Duodenal mucosa (tissue), 2 donors: Measurements from ENCODE around the gene CNN2.

Source experiments
- H3K27ac ChIP-seq: one replicate; pipeline ENCODE4 v1.7.0; 2013; ENCODE audit warnings: low read depth, low read length
- H3K27me3 ChIP-seq, 2 donors: one replicate each; pipeline ENCODE4 v1.7.0; 2013; ENCODE audit warnings: low read length in 2 of 2, control low read depth in 1 of 2; ENCODE audit not compliant: insufficient read depth in 2 of 2, control insufficient read depth in 1 of 2
- H3K36me3 ChIP-seq, 2 donors: one replicate each; pipeline ENCODE4 v1.7.0; 2013; ENCODE audit warnings: low read length in 2 of 2, control low read depth in 1 of 2; ENCODE audit not compliant: insufficient read depth in 2 of 2, control insufficient read depth in 1 of 2
- H3K4me1 ChIP-seq, 2 donors: one replicate each; pipeline ENCODE4 v1.7.0; 2013; ENCODE audit warnings: low read length in 2 of 2, control low read depth in 1 of 2; ENCODE audit not compliant: insufficient read depth in 2 of 2, control insufficient read depth in 1 of 2
- H3K4me3 ChIP-seq, 2 donors: one replicate each; pipeline ENCODE4 v1.7.0; 2013; ENCODE audit warnings: low read length in 2 of 2, low read depth in 1 of 2
- H3K9ac ChIP-seq, 2 donors: one replicate each; pipeline ENCODE4 v1.7.0; 2013; ENCODE audit warnings: low read length in 2 of 2, low read depth in 1 of 2
- H3K9me3 ChIP-seq, 2 donors: one replicate each; pipeline ENCODE4 v1.7.0; 2013; ENCODE audit warnings: low read length in 2 of 2, control low read depth in 1 of 2; ENCODE audit not compliant: control insufficient read depth in 1 of 2

The CNN2 gene

GRCh38 chr19:1041835-1042685, 15.7 kb downstream of the CNN2 start:
- H3K9ac ChIP-seq: peak overlapping the region; percentile 51 to 67
- H3K4me1 ChIP-seq: peaks cover 27 to 55% of the 10 kb centered on the region in 2 donors
- H3K36me3 ChIP-seq: no peaks in the 10 kb centered on the region
- no peaks in the 10 kb centered on the region for H3K27me3 ChIP-seq
- no peaks in the 10 kb centered on the region for H3K9me3 ChIP-seq
- peak overlapping the region; percentile 71 to 81 for H3K4me3 ChIP-seq
- no peak overlapping the region for H3K27ac ChIP-seq

DNA sequence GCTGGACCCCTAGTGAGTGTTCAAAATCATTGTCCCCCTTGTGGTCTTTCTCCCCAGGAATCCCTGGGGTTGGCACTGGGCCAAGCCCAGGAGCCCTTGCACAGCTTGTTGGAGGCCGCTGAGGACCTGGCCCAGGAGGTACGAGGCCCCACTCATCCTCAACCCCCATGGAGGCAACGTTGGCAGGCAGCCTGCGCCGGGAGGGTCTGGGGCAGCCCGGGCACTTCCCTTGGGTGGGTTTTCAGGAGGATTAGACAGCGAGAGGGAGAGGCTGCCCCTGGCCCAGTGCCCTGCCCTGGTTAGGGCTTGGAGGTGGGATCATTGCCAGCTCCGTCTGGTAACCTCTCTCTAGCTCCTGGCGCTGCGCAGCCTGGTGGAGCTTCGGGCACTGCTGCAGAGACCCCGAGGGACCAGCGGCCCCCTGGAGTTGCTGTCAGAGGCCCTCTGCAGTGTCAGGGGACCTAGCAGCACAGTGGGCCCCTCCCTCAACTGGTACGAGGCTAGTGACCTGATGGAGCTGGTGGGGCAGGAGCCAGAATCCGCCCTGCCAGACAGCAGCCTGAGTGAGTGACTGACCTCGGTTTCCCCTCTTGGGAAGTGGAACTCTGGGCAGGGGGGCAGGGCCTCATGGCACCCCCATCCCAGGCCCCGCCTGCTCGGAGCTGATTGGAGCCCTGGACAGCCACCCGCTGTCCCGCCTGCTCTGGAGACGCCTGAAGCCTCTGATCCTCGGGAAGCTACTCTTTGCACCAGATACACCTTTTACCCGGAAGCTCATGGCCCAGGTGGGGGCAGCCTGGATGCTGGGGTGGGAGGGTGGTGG, 16.5 kb downstream of the CNN2 start:
- no peaks in the 10 kb centered on the region for H3K36me3 ChIP-seq
- H3K27me3 ChIP-seq: no peaks in the 10 kb centered on the region
- no peaks in the 10 kb centered on the region for H3K9me3 ChIP-seq
- H3K9ac ChIP-seq: peak overlapping the region; percentile 51 to 67
- H3K4me1 ChIP-seq: peaks cover 27 to 50% of the 10 kb centered on the region in 2 donors
- H3K4me3 ChIP-seq: peak overlapping the region; percentile 71 to 81
- no peak overlapping the region for H3K27ac ChIP-seq

- Histone ChIP-seq H3K4me1 (peaks cover 19 to 29% of the 10 kb centered on the region in 2 donors), H3K27ac (no peak overlapping the region), H3K9me3 (no peaks in the 10 kb centered on the region), H3K4me3 (no peak overlapping the region), H3K27me3 (no peaks in the 10 kb centered on the region), H3K36me3 (no peaks in the 10 kb centered on the region), H3K9ac (no peak overlapping the region)
These were observed 18.8 kb downstream of the CNN2 start for GRCh38 chr19:1045247-1045603.

DNA sequence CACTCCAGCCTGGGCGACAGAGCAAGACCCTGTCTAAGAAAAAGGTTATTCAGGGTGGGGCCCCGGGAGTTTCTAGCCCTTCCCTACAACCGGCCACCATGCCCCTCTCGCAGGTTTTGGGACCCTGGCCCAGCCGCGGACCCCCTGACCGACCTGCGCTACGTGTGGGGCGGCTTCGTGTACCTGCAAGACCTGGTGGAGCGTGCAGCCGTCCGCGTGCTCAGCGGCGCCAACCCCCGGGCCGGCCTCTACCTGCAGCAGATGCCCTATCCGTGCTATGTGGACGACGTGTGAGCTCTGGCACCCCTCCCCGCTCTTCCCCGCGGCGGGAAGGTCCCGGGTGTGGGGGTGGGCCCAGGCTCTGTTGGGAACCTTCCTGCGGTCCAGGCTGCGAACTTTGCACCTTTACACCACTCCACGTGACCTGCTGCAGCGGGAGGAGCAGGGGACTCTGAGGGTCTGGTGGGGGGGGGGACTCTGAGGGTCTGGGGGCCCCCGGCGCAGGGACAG, 19.8 kb downstream of the CNN2 start:
- Histone ChIP-seq H3K9ac (no peak overlapping the region), H3K27ac (no peak overlapping the region), H3K4me3 (no peak overlapping the region), H3K4me1 (peaks cover 12 to 20% of the 10 kb centered on the region in 2 donors), H3K9me3 (no peaks in the 10 kb centered on the region), H3K36me3 (no peaks in the 10 kb centered on the region), H3K27me3 (no peaks in the 10 kb centered on the region)

GRCh38 chr19:1046836-1047695, 20.7 kb downstream of the CNN2 start:
- Histone ChIP-seq H3K4me3 (no peak overlapping the region), H3K9me3 (no peaks in the 10 kb centered on the region), H3K27me3 (no peaks in the 10 kb centered on the region), H3K27ac (no peak overlapping the region), H3K4me1 (peaks cover 8 to 11% of the 10 kb centered on the region in 2 donors), H3K9ac (no peak overlapping the region), H3K36me3 (no peaks in the 10 kb centered on the region)

GRCh38 chr19:1047696-1048147, 21.3 kb downstream of the CNN2 start:
- Histone ChIP-seq H3K36me3 (no peaks in the 10 kb centered on the region), H3K9ac (no peak overlapping the region), H3K4me3 (no peak overlapping the region), H3K27me3 (no peaks in the 10 kb centered on the region), H3K4me1 (peaks cover 2 to 4% of the 10 kb centered on the region in 2 donors), H3K27ac (no peak overlapping the region), H3K9me3 (no peaks in the 10 kb centered on the region)

- H3K4me1 ChIP-seq: no peaks in the 10 kb centered on the region
- H3K36me3 ChIP-seq: no peaks in the 10 kb centered on the region
- no peaks in the 10 kb centered on the region for H3K9me3 ChIP-seq
- H3K27ac ChIP-seq: no peak overlapping the region
- H3K27me3 ChIP-seq: no peaks in the 10 kb centered on the region
- H3K9ac ChIP-seq: no peak overlapping the region
- H3K4me3 ChIP-seq: no peak overlapping the region
These were observed 22.7 kb downstream of the CNN2 start for GRCh38 chr19:1049106-1049505.

- Histone ChIP-seq H3K27ac (no peak overlapping the region), H3K36me3 (no peaks in the 10 kb centered on the region), H3K27me3 (no peaks in the 10 kb centered on the region)
These were observed 23.4 kb downstream of the CNN2 start for GRCh38 chr19:1049800-1050199.

GRCh38 chr19:1050989-1051788, 24.8 kb downstream of the CNN2 start:
- Histone ChIP-seq H3K36me3 (no peaks in the 10 kb centered on the region), H3K27me3 (no peaks in the 10 kb centered on the region), H3K4me3 (no peak overlapping the region), H3K4me1 (no peaks in the 10 kb centered on the region), H3K27ac (no peak overlapping the region), H3K9me3 (no peaks in the 10 kb centered on the region), H3K9ac (no peak overlapping the region)

More at GRCh38 chr19:1049800-1050199, 23.4 kb downstream of the CNN2 start:
- Histone ChIP-seq H3K4me3 (no peak overlapping the region), H3K9ac (no peak overlapping the region), H3K9me3 (no peaks in the 10 kb centered on the region), H3K4me1 (no peaks in the 10 kb centered on the region)
